Stimulated activated CD4-positive, alpha-beta T cell treated with anti-CD3 and anti-CD28 coated beads, Interleukin-4, amount 100 ng/mL, for 4 hours (primary cell): ENCODE data around the gene LRRC23.

ENCODE experiments used
- DNase-seq, 2 experiments: peaks; one replicate each; pipeline ENCODE4 v3.0.0-alpha.2; 2020

Gene LRRC23

GRCh38 chr12:6959805-6960592 is 55.4 kb downstream of the LRRC23 start:
- no peak for DNase-seq

GRCh38 chr12:6960593-6961277 is 56.1 kb downstream of the LRRC23 start:
- DNase-seq = no peak

- peak; percentile 94 to 99 for DNase-seq
Observed at GRCh38 chr12:6961278-6961694, 56.7 kb downstream of the LRRC23 start.

- DNase-seq = peak in 1 of 2 experiments; percentile 62
Observed at GRCh38 chr12:6961695-6962284, 57.2 kb downstream of the LRRC23 start.

- DNase-seq = peak in 1 of 2 experiments; percentile 24
Observed at GRCh38 chr12:6962285-6963015, 57.8 kb downstream of the LRRC23 start.

GRCh38 chr12:6963016-6963731 is 58.6 kb downstream of the LRRC23 start:
- no peak for DNase-seq
